ENCODE data around the gene CUBN. TPM values are rescaled to one million over a fixed set of nuclear protein-coding genes. Genes with fewer than 3 reads are reported as not detected.

The CUBN gene
- total RNA-seq, 1 donor from 2014 or later, result 0.32 TPM

- TF ChIP-seq CTCF (IDR thresholded peaks at IDR 0.05; ENCODE audit: partially characterized antibody, unreplicated experiment), result no peak
- H3K4me1 Mint-ChIP-seq (ENCODE audit: low read depth, unreplicated experiment), result peaks cover 2% of the 10 kb centered on the region
- H3K27me3 Mint-ChIP-seq (ENCODE audit: unreplicated experiment), result no peaks in the 10 kb centered on the region
- peaks cover 9% of the 10 kb centered on the region for H3K36me3 Mint-ChIP-seq (ENCODE audit: unreplicated experiment)
- peaks cover 1% of the 10 kb centered on the region for H3K9me3 Mint-ChIP-seq (ENCODE audit: unreplicated experiment)
- H3K4me3 Mint-ChIP-seq (ENCODE audit: unreplicated experiment), result no peak overlapping the region
- no peak overlapping the region for H3K27ac Mint-ChIP-seq (ENCODE audit: unreplicated experiment)
- DNase-seq, result no peak
Observed at GRCh38 chr10:16798571-16798970, 331.0 kb downstream of the CUBN start.

GRCh38 chr10:16795410-16796073, 334.1 kb downstream of the CUBN start:
- Mint-ChIP-seq H3K9me3 (ENCODE audit: unreplicated experiment) (peaks cover 1% of the 10 kb centered on the region), H3K27ac (ENCODE audit: unreplicated experiment) (no peak overlapping the region), H3K4me3 (ENCODE audit: unreplicated experiment) (no peak overlapping the region), H3K36me3 (ENCODE audit: unreplicated experiment) (peaks cover 9% of the 10 kb centered on the region), H3K27me3 (ENCODE audit: unreplicated experiment) (no peaks in the 10 kb centered on the region), H3K4me1 (ENCODE audit: low read depth, unreplicated experiment) (no peaks in the 10 kb centered on the region)
- TF ChIP-seq CTCF (IDR thresholded peaks at IDR 0.05; ENCODE audit: partially characterized antibody, unreplicated experiment), result no peak
- no peak for DNase-seq

- H3K27ac Mint-ChIP-seq (ENCODE audit: unreplicated experiment), result no peak overlapping the region
- H3K4me1 Mint-ChIP-seq (ENCODE audit: low read depth, unreplicated experiment), result no peaks in the 10 kb centered on the region
- no peak for DNase-seq
- no peaks in the 10 kb centered on the region for H3K9me3 Mint-ChIP-seq (ENCODE audit: unreplicated experiment)
- no peaks in the 10 kb centered on the region for H3K27me3 Mint-ChIP-seq (ENCODE audit: unreplicated experiment)
- peaks cover 4% of the 10 kb centered on the region for H3K36me3 Mint-ChIP-seq (ENCODE audit: unreplicated experiment)
- H3K4me3 Mint-ChIP-seq (ENCODE audit: unreplicated experiment), result no peak overlapping the region
- TF ChIP-seq CTCF (IDR thresholded peaks at IDR 0.05; ENCODE audit: partially characterized antibody, unreplicated experiment), result no peak
Observed at GRCh38 chr10:16794005-16794404, 335.6 kb downstream of the CUBN start.

- H3K4me3 Mint-ChIP-seq (ENCODE audit: unreplicated experiment), result no peak overlapping the region
- DNase-seq, result no peak
- no peaks in the 10 kb centered on the region for H3K4me1 Mint-ChIP-seq (ENCODE audit: low read depth, unreplicated experiment)
- peaks cover 4% of the 10 kb centered on the region for H3K36me3 Mint-ChIP-seq (ENCODE audit: unreplicated experiment)
- H3K27me3 Mint-ChIP-seq (ENCODE audit: unreplicated experiment), result no peaks in the 10 kb centered on the region
- no peak overlapping the region for H3K27ac Mint-ChIP-seq (ENCODE audit: unreplicated experiment)
- no peaks in the 10 kb centered on the region for H3K9me3 Mint-ChIP-seq (ENCODE audit: unreplicated experiment)
- no peak for TF ChIP-seq CTCF (IDR thresholded peaks at IDR 0.05; ENCODE audit: partially characterized antibody, unreplicated experiment)
Observed at GRCh38 chr10:16792675-16793074, 336.9 kb downstream of the CUBN start.

GRCh38 chr10:16789765-16790164, 339.8 kb downstream of the CUBN start:
- Mint-ChIP-seq H3K27ac (ENCODE audit: unreplicated experiment) (no peak overlapping the region), H3K4me3 (ENCODE audit: unreplicated experiment) (no peak overlapping the region), H3K36me3 (ENCODE audit: unreplicated experiment) (peaks cover 8% of the 10 kb centered on the region), H3K27me3 (ENCODE audit: unreplicated experiment) (peaks cover 2% of the 10 kb centered on the region), H3K4me1 (ENCODE audit: low read depth, unreplicated experiment) (no peaks in the 10 kb centered on the region), H3K9me3 (ENCODE audit: unreplicated experiment) (peaks cover 2% of the 10 kb centered on the region)
- TF ChIP-seq CTCF (IDR thresholded peaks at IDR 0.05; ENCODE audit: partially characterized antibody, unreplicated experiment), result no peak
- no peak for DNase-seq
